GM21381 (cell line): ENCODE results near the gene RGL4.
"Not testable (repeated sequence)": the region's sequence is repeated elsewhere in the genome, so short reads cannot be mapped to it uniquely, and the experiment has no call there.

Source experiments
- ATAC-seq: cut with Tn5 transposase; IDR thresholded peaks from one replicate; pipeline ENCODE4 v1.9.1; 2021; ENCODE audit warnings: mild to moderate bottlenecking, moderate library complexity; ENCODE audit not compliant: unreplicated experiment

The RGL4 gene, protein sequence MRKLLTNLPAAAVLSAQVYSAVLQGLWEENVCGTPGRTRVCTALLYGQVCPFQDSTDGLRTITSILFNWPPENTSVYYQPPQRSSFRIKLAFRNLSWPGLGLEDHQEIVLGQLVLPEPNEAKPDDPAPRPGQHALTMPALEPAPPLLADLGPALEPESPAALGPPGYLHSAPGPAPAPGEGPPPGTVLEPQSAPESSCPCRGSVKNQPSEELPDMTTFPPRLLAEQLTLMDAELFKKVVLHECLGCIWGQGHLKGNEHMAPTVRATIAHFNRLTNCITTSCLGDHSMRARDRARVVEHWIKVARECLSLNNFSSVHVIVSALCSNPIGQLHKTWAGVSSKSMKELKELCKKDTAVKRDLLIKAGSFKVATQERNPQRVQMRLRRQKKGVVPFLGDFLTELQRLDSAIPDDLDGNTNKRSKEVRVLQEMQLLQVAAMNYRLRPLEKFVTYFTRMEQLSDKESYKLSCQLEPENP

DNA sequence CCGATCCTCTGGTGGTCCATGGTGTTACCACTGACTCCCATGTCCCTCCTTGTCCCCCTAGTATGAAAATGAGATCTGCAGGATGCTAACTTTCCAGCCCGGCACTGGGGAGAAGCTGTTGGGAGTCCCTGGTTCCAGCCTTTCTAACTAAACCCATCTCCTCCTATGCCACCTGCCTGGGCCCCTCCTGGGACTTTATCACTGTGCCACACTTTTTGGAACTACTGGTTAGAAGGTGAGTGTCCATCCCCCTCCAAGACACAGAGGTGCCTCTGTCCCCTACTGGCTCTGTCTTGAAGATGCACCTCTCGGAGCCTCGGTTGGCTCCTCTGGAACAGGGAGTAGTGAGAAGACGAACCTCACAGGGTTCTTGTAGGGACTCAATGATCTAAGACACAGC is at the start of gene RGL4:
TSS of gene RGL4 (plus strand) at position 301 of the 400 bp plus-strand sequence. CDS start 1,018 bp downstream, outside the sequence.
- no peak for ATAC-seq

DNA sequence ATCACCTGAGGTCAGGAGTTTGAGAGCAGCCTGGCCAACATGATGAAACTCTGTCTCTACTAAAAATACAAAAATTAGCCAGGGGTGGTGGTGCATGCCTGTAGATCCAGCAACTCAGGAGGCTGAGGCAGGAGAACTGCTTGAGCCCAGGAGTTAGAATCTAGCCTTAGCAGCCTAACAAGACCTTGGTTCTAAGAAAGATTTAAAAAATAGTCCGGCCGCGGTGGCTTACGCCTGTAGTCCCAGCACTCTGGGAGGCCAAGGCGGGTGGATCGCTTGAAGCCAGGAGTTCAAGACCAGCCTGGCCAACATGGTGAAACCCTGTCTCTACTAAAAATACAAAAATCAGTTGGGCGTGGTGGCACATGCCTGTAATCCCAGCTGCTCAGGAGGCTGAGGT is 44.3 kb upstream of the RGL4 start:
- not testable (repeated sequence) for ATAC-seq

- ATAC-seq: no peak
Measured at GRCh38 chr22:23649071-23649501, 41.7 kb upstream of the RGL4 start.

- no peak for ATAC-seq
Measured at GRCh38 chr22:23651676-23652075, 39.1 kb upstream of the RGL4 start.

- ATAC-seq: no peak
Measured at GRCh38 chr22:23652286-23652685, 38.5 kb upstream of the RGL4 start.

- ATAC-seq: no peak
Measured at GRCh38 chr22:23652711-23653110, 38.1 kb upstream of the RGL4 start.

GRCh38 chr22:23655891-23656475 is 34.8 kb upstream of the RGL4 start:
- no peak for ATAC-seq

DNA sequence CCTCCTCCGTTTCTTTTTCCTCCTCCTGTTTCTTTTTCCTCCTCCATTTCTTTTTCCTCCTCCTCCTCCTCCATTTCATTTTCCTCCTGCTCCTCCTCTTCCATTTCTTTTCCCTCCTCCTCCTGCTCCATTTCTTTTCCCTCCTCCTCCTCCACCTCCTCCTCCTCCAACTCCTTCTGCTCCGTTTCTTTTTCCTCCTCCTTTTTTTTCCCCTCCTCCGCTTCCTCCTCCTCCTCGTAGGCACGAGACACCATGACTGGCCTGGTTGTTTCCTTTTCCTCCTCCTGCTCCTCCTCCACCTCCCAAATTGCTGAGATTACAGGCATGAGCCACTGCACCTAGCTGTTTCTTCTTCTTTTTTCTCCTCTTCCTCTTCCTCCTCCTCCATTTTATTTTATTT is 33.1 kb upstream of the RGL4 start:
- ATAC-seq: no peak

- ATAC-seq: not testable (repeated sequence)
Measured at GRCh38 chr22:23660381-23660780, 30.4 kb upstream of the RGL4 start.

DNA sequence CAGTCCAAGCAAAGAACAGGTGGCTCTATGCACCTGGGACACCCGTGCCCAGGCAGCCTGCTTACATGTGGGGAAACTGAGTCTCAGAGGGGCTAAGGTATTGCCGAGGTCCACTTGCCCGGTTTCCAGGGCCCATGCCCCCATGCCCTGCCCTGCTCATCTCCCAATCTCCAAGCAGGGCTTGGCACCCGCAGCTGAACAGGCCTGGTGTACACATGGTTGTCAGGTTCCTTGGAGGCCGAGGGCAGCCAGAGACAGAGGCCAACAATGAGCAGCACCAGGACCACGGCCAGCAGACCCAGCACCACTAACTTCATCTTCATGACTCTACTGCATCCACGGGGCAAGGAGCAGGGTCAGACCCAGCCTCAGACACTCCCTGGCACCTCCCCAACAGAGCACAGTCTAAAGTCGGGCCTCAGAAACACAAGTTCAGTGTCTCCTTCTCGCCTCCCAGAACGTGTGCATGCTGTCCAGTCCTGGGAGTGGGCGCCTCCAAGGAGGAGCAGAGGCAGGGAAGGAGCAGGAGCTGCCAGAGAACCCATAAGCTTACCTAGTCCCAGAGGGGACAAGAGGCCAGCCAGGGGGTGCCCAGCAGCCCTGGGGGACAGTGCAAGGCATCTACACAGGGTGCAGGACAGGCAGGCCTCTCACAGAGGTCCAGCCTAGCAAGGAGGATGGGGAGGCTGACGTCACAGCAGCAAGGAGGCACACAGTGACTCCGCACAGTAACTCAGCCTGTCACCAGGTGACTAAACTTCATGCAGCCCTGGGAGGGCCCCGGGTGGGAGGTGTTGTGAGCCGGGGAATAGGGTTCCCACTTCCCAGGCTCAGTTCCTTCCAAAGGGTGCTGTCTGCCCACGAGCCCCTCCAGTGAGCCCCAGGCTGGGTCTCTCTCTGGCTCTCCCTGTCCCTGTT is 20.2 kb upstream of the RGL4 start:
- no peak for ATAC-seq

- not testable (repeated sequence) for ATAC-seq
Measured at GRCh38 chr22:23671387-23671786, 19.4 kb upstream of the RGL4 start.

GRCh38 chr22:23672307-23673049 is 18.3 kb upstream of the RGL4 start:
- ATAC-seq: not testable (repeated sequence)

DNA sequence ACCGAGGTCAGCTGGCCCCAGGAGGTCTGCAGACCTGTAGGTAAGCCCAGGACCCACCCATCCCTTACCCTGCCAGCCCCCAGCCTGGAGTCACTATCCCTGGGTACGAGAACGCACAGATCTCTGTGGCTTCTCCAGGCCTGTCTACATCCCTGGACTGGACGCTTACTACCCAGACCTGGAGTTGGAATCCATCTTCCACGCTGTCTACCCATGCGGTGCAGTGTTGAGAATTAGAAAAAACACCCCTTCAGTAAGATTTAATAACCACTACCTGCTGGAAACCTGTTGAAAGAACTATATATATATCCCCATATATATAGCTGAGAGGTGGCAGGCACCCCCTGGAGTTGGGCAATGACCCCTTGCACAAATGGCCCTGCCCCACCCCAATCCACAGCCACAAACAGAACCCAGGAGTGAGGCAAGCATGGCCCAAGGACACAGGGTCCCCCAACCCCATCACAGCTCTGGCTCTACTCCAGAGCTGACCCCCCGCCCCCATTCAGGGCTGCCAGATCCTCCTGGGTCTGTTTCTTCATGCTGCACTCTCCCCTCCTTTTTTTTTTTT is 17.7 kb upstream of the RGL4 start:
- ATAC-seq: no peak

- no peak for ATAC-seq
Measured at GRCh38 chr22:23673826-23674690, 16.8 kb upstream of the RGL4 start.

DNA sequence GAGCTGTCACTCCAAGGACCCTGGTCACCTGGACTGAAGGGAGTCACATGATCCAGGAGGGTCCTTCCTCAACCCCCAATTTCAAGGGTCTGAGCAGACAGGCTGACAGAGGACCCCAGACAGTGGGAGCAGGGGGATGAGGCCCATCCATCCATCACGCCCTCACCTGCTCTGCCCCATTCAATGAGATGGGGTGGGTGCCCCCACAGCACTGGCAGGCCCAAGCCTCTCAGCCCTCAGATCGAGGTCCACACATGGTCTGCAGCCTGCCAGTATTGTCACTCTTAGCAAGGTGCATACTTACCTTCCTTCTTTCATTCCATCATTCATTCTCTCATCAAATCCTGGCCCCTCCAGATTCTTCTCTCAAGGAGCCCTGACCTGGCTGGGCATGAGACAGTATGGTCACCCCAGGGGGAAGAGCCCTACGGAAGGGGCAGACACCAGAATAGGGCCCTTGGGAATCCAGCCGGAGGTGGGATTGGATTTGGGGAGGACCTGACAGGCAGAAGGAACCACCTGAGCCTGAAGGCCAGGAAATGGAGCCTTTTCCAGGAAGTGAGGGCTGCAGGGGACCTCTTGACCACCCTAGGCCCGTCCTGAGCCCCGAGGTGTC is 15.8 kb upstream of the RGL4 start:
- ATAC-seq: not testable (repeated sequence)

DNA sequence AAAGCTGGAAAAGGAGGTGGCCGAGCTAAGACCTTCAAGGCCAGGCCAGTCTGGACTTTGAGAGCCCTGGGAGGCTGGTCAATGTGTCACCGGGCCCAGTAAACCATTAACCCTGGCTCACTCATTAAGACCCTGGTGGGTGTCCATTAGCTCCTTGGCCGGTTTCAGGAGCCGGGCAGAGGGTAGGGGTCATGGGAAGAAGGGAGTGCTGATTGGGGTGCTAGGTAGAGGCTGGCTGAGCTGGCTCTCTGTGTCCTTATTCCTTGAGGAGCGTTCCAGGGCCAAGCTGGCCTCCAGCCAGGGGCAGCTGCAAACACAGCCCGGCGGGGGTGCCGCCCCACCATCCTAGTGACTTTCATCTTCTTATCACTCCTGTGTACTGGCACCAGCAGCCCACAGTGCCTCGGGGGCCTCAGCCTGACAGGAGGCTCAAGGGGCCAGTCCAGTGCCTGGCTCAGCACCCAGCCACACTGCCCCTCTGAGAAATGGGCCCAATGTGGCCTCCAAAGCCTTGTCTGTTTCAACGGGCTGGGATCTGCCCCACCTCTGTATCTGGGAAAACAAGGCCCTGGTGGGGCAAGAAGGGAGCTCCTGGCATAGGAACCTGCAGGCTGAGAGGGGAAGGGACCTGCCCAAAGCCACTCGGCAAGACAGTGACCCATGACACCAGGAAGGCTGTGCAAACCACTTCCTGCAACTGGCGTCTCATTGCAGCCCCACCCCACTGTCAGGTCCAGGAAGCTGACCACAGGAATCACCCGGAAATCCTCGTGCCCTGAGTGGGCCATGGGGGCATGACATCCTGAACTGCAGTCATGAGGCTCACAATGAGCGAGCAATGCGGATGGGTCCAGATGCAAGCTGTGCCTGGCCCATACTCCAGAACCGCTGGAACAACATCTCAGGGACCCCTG is 15.1 kb upstream of the RGL4 start:
- no peak for ATAC-seq

- ATAC-seq: not testable (repeated sequence)
Measured at GRCh38 chr22:23676841-23677700, 13.7 kb upstream of the RGL4 start.
